ENCODE results near the gene ZNF81.

The ZNF81 gene

DNA sequence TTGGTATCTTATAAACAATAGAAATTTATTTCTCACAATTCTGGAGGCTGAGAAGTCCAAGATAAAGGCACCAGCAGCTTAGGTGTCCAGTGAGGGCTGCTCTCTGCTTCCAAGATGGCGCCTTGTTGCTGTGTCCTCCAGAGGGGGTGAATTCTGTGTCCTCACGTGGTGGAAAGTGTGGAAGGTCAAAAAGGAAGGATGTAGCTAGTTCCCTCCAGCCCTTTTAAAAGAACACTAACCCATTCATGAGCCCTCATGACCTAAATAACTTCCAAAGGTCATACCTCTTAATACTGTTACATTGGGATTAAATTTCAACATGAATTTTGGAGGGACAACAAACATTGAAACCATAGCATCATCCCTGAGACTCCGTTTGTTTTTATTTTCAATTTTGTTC, 48.8 kb downstream of the ZNF81 start:
- Histone ChIP-seq H3K4me1 (ENCODE audit: insufficient read depth, low read length) (no peaks in the 10 kb centered on the region), H3K36me3 (ENCODE audit: insufficient read depth, low read length) (peaks cover 10% of the 10 kb centered on the region), H3K27me3 (ENCODE audit: insufficient read depth, low read length, poor library complexity) (no peaks in the 10 kb centered on the region), H3K27ac (ENCODE audit: low read length) (no peak overlapping the region), H3K4me2 (ENCODE audit: insufficient read depth, low read length) (no peak overlapping the region), H3K4me3 (ENCODE audit: low read depth in 1 of 2, low read length in 2 of 2) (no peak overlapping the region), H3K9ac (ENCODE audit: low read depth, low read length) (no peak overlapping the region), H4K20me1 (ENCODE audit: insufficient read depth, low read length) (no peaks in the 10 kb centered on the region), H3K79me2 (ENCODE audit: insufficient read depth, low read length) (no peaks in the 10 kb centered on the region), H2AFZ (ENCODE audit: low read depth, low read length) (no peak overlapping the region), H3K9me3 (ENCODE audit: insufficient read depth, low read length, severe bottlenecking) (no peaks in the 10 kb centered on the region)
- DNase-seq, result no peak
- TF ChIP-seq EZH2 (IDR thresholded peaks at IDR 0.05; ENCODE audit: borderline replicate concordance, low read depth, low read length, severe bottlenecking), result no peak
- TF ChIP-seq, protein P1, sequence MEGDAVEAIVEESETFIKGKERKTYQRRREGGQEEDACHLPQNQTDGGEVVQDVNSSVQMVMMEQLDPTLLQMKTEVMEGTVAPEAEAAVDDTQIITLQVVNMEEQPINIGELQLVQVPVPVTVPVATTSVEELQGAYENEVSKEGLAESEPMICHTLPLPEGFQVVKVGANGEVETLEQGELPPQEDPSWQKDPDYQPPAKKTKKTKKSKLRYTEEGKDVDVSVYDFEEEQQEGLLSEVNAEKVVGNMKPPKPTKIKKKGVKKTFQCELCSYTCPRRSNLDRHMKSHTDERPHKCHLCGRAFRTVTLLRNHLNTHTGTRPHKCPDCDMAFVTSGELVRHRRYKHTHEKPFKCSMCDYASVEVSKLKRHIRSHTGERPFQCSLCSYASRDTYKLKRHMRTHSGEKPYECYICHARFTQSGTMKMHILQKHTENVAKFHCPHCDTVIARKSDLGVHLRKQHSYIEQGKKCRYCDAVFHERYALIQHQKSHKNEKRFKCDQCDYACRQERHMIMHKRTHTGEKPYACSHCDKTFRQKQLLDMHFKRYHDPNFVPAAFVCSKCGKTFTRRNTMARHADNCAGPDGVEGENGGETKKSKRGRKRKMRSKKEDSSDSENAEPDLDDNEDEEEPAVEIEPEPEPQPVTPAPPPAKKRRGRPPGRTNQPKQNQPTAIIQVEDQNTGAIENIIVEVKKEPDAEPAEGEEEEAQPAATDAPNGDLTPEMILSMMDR (IDR thresholded peaks at IDR 0.05; ENCODE audit: borderline replicate concordance, extremely low read depth, low read length, poor library complexity, severe bottlenecking), result no peak
- no peak for ATAC-seq (ENCODE audit: insufficient read depth, low read depth)

GRCh38 chrX:47898024-47898423, 61.3 kb downstream of the ZNF81 start:
- Histone ChIP-seq H3K4me2 (ENCODE audit: insufficient read depth, low read length) (no peak overlapping the region), H3K36me3 (ENCODE audit: insufficient read depth, low read length) (peaks cover 8% of the 10 kb centered on the region; the same call in 1 of the 2 replicates), H4K20me1 (ENCODE audit: insufficient read depth, low read length) (no peaks in the 10 kb centered on the region), H3K4me3 (ENCODE audit: low read depth in 1 of 2, low read length in 2 of 2) (no peak overlapping the region), H3K9me3 (ENCODE audit: insufficient read depth, low read length, severe bottlenecking) (no peaks in the 10 kb centered on the region), H3K27me3 (ENCODE audit: insufficient read depth, low read length, poor library complexity) (no peaks in the 10 kb centered on the region), H3K4me1 (ENCODE audit: insufficient read depth, low read length) (no peaks in the 10 kb centered on the region), H3K9ac (ENCODE audit: low read depth, low read length) (no peak overlapping the region), H2AFZ (ENCODE audit: low read depth, low read length) (no peak overlapping the region), H3K79me2 (ENCODE audit: insufficient read depth, low read length) (no peaks in the 10 kb centered on the region), H3K27ac (ENCODE audit: low read length) (no peak overlapping the region)
- DNase-seq, result no peak
- ATAC-seq (ENCODE audit: insufficient read depth, low read depth), result no peak
- TF ChIP-seq, protein P1 (IDR thresholded peaks at IDR 0.05; ENCODE audit: borderline replicate concordance, extremely low read depth, low read length, poor library complexity, severe bottlenecking), result no peak

GRCh38 chrX:47900833-47901232, 64.1 kb downstream of the ZNF81 start:
- ATAC-seq (ENCODE audit: insufficient read depth, low read depth) (no peak), DNase-seq (no peak)
- Histone ChIP-seq H4K20me1 (ENCODE audit: insufficient read depth, low read length) (no peaks in the 10 kb centered on the region), H3K4me2 (ENCODE audit: insufficient read depth, low read length) (no peak overlapping the region), H3K4me3 (ENCODE audit: low read depth in 1 of 2, low read length in 2 of 2) (no peak overlapping the region), H3K4me1 (ENCODE audit: insufficient read depth, low read length) (no peaks in the 10 kb centered on the region), H3K36me3 (ENCODE audit: insufficient read depth, low read length) (peaks cover 8% of the 10 kb centered on the region; the same call in 1 of the 2 replicates), H3K27ac (ENCODE audit: low read length) (no peak overlapping the region), H3K27me3 (ENCODE audit: insufficient read depth, low read length, poor library complexity) (no peaks in the 10 kb centered on the region), H2AFZ (ENCODE audit: low read depth, low read length) (no peak overlapping the region), H3K79me2 (ENCODE audit: insufficient read depth, low read length) (no peaks in the 10 kb centered on the region), H3K9me3 (ENCODE audit: insufficient read depth, low read length, severe bottlenecking) (no peaks in the 10 kb centered on the region), H3K9ac (ENCODE audit: low read depth, low read length) (no peak overlapping the region)
- TF ChIP-seq EZH2 (IDR thresholded peaks at IDR 0.05; ENCODE audit: borderline replicate concordance, low read depth, low read length, severe bottlenecking), result no peak
- TF ChIP-seq, protein P1 (IDR thresholded peaks at IDR 0.05; ENCODE audit: borderline replicate concordance, extremely low read depth, low read length, poor library complexity, severe bottlenecking), result no peak

GRCh38 chrX:47902161-47902560, 65.5 kb downstream of the ZNF81 start:
- Histone ChIP-seq H3K36me3 (ENCODE audit: insufficient read depth, low read length) (peaks cover 4% of the 10 kb centered on the region; the same call in 1 of the 2 replicates), H3K4me2 (ENCODE audit: insufficient read depth, low read length) (no peak overlapping the region), H3K9ac (ENCODE audit: low read depth, low read length) (no peak overlapping the region), H4K20me1 (ENCODE audit: insufficient read depth, low read length) (no peaks in the 10 kb centered on the region), H3K4me1 (ENCODE audit: insufficient read depth, low read length) (no peaks in the 10 kb centered on the region), H3K79me2 (ENCODE audit: insufficient read depth, low read length) (no peaks in the 10 kb centered on the region), H3K27me3 (ENCODE audit: insufficient read depth, low read length, poor library complexity) (no peaks in the 10 kb centered on the region), H3K4me3 (ENCODE audit: low read depth in 1 of 2, low read length in 2 of 2) (no peak overlapping the region), H3K27ac (ENCODE audit: low read length) (no peak overlapping the region), H3K9me3 (ENCODE audit: insufficient read depth, low read length, severe bottlenecking) (no peaks in the 10 kb centered on the region), H2AFZ (ENCODE audit: low read depth, low read length) (no peak overlapping the region)
- TF ChIP-seq, protein P1 (IDR thresholded peaks at IDR 0.05; ENCODE audit: borderline replicate concordance, extremely low read depth, low read length, poor library complexity, severe bottlenecking), result no peak
- TF ChIP-seq EZH2 (IDR thresholded peaks at IDR 0.05; ENCODE audit: borderline replicate concordance, low read depth, low read length, severe bottlenecking), result no peak
- DNase-seq (no peak), ATAC-seq (ENCODE audit: insufficient read depth, low read depth) (no peak)

Measured in DND-41 (cell line).